Stimulated activated memory B cell treated with anti-CD40 and anti-IgM and Interleukin-4, amounts not matched to agents 10 μg/mL and 1 μg/mL and 100 μg/mL, for 72 hours (primary cell): ENCODE results near the gene ENTR1.

Experiments used
- ATAC-seq: fragments of 150-1000 bp; cut with Tn5 transposase; 2 replicates; pipeline ENCODE4 v1.10.0; 2021
- H3K27ac Mint-ChIP-seq: one replicate; pipeline ENCODE4 v1.8.0; 2022; ENCODE audit warnings: mild to moderate bottlenecking, mixed read lengths
- H3K27me3 Mint-ChIP-seq: one replicate; pipeline ENCODE4 v1.8.0; 2022; ENCODE audit warnings: mixed read lengths
- H3K36me3 Mint-ChIP-seq: one replicate; pipeline ENCODE4 v1.8.0; 2022; ENCODE audit warnings: mixed read lengths
- H3K4me1 Mint-ChIP-seq: one replicate; pipeline ENCODE4 v1.8.0; 2022; ENCODE audit warnings: mixed read lengths
- H3K4me3 Mint-ChIP-seq: one replicate; pipeline ENCODE4 v1.8.0; 2022; ENCODE audit warnings: mild to moderate bottlenecking, moderate library complexity, mixed read lengths
- H3K9me3 Mint-ChIP-seq: one replicate; pipeline ENCODE4 v1.8.0; 2022; ENCODE audit warnings: mixed read lengths

The ENTR1 gene

DNA sequence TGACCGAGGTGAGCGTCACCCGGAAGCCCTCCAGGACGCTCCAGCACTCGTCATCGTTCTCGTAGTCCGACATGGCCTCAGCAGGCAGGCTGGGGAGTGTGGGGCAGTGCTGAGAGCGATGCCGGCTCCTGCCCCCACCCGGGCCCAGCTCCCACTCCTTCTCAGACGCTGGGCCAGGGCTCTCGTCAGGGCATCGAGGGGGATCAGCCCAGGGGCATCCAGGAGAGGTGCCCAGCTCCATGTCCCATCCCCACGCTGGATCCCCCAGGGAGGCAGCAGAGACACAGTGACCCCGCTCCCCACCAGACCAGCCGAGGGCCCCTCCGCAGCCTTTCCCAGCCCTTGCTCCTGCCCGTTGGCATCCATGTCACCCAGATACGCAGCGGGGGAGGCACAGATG lies 38.4 kb downstream of the ENTR1 start:
- no peaks in the 10 kb centered on the region for H3K27me3 Mint-ChIP-seq
- ATAC-seq: no peak
- peaks cover 19% of the 10 kb centered on the region for H3K36me3 Mint-ChIP-seq
- H3K27ac Mint-ChIP-seq: peak overlapping the region; percentile 53
- H3K4me1 Mint-ChIP-seq: peaks cover 13% of the 10 kb centered on the region
- peak overlapping the region; percentile 72 for H3K4me3 Mint-ChIP-seq
- H3K9me3 Mint-ChIP-seq: no peaks in the 10 kb centered on the region

DNA sequence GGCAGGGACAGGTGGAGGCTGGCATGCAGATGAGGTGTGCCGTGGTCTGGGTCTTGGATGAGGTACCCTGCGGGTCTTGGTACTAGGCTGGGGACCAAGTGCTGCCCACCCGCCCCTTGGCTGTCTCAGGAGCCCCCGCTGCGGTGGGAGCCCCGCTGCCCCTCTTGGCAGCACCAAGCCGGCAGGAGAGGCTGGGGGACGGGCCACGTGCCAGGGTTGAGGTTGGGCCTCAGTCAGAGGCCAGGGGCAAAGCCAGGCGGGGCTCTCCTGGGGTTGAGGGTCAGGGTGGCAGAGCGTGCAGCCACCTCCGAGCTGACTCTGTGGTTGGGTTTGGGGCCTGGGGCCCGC lies 38.9 kb downstream of the ENTR1 start:
- no peak overlapping the region for H3K27ac Mint-ChIP-seq
- H3K4me3 Mint-ChIP-seq: no peak overlapping the region
- no peaks in the 10 kb centered on the region for H3K9me3 Mint-ChIP-seq
- H3K4me1 Mint-ChIP-seq: peaks cover 13% of the 10 kb centered on the region
- H3K27me3 Mint-ChIP-seq: no peaks in the 10 kb centered on the region
- H3K36me3 Mint-ChIP-seq: peaks cover 19% of the 10 kb centered on the region
- no peak for ATAC-seq

DNA sequence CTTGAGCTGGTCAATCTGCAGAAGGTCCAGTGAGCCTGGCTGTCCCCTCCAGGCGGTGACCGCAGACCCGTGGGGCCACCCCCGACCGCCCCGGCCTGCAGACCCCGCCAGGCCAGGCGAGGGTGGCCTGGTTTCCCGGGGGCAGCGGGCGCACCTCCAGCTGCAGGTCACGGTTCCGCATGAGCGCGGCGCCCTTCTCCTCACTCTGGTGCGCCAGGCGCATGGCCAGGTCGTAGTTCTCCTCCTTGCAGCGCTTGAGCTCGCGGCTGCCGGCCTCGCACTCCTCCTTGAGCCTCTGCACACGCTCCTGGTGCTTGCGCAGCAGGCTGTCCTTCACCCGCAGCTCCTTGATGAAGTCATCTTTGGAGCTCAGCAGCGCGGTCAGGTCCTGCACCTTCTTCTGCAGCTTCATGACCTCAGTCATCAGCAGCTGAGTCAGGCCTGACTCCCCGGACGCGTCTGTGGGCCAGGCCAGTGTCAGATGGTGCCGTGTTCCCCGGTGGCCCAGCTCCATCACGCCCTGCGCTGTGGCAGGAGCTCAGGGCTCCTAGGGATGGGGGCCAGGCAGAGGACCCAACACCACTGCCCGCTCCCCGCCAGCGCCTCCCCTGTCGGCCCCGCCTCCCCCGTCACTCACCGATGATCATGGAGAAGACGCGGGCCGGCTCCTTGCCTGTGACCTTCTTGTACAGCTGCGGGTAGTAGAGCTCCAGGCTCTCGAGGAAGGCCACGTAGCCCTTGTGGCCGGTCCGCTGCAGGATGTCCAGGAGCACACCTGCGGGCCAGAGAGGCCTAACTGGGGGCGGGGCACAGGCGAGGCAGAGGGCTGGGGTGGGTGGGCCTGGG lies 39.5 kb downstream of the ENTR1 start:
- no peak overlapping the region for H3K4me3 Mint-ChIP-seq
- no peak for ATAC-seq
- peaks cover 19% of the 10 kb centered on the region for H3K4me1 Mint-ChIP-seq
- H3K36me3 Mint-ChIP-seq: peaks cover 17% of the 10 kb centered on the region
- no peak overlapping the region for H3K27ac Mint-ChIP-seq
- H3K9me3 Mint-ChIP-seq: no peaks in the 10 kb centered on the region
- H3K27me3 Mint-ChIP-seq: no peaks in the 10 kb centered on the region

DNA sequence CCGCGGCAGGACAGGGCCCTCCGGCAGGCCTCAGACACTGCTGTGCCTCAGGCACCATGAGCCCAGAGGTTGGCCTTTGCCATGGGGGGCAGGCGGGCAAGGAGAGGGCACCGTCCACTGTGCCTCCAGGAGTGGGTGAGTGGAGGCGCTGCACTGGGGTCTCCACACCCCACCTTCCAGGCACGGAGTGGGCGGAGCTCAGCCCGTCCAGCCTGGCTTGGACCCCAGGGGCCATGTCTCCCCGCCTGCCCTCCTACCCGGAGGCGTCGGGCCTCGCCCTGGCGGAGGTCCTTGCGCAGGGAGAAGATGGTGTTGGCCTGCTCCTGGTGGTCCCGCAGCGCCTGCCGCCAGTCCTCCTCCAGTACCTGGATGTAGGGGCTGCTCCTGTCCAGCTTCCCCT lies 40.4 kb downstream of the ENTR1 start:
- peaks cover 10% of the 10 kb centered on the region for H3K36me3 Mint-ChIP-seq
- peaks cover 21% of the 10 kb centered on the region for H3K4me1 Mint-ChIP-seq

DNA sequence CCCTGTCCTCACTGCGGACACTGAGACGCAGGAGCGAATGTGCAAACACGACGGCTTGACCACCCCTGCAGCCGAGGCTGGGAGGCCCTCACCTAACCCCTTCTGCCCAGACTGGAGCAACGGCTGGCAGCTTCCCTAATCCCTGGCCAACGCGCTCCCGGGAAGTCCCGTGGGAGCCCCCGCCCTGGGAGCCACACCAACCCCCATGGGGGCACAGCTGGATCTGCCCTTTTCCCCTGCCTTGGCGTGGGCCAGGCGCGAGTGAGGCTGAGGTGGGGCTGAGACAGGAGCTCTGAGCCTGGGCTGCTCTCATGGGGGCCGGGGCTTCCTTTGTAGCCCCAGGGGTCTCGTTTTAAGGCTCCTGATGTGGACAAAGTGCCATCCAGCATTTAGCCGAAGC lies 42.2 kb downstream of the ENTR1 start:
- H3K36me3 Mint-ChIP-seq: no peaks in the 10 kb centered on the region

More for the DNA sequence above, 40.4 kb downstream of the ENTR1 start:
- no peak for ATAC-seq
- H3K27me3 Mint-ChIP-seq: no peaks in the 10 kb centered on the region
- no peaks in the 10 kb centered on the region for H3K9me3 Mint-ChIP-seq
- H3K4me3 Mint-ChIP-seq: no peak overlapping the region
- no peak overlapping the region for H3K27ac Mint-ChIP-seq

DNA sequence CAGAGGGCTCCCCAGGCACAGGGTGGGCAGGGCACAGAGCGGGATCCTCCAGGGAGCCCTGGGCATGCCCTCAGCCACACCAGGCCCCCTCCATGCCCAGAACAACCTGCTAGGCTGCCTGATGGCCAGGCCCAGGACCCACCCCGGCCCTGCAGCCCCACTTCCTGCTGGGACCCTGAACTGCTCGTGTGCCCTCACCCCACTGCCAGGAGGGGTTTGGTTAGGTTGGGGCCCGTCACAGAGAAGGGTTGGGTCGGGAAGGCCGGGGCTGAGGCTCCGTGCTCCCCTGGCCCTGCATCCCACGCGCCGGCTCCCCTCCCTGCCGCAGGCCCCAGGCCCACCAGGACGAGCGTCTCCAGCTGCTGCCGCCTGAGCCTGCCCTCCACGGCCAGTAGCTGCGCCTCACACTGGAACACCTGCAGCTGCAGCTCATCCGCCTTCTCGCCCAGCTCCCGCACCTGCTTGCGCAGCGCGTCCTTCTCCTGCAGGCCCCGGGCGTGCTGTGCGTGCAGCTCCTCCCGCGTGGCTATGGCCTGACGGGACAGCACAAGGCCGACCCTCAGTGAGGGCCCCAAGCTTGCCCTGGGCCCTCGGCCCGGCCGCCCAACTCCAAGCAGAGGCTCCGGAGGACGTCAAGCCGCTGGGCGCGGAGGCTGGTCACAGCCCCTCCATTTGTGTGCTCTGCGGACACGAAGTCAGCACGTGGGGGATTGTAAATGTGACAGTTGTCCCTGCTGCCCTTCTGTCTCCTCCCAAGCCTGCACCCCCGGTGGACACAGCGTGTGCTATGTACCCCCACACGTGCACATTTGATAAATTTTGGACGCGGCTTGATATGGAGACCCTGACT lies 42.9 kb downstream of the ENTR1 start:
- Mint-ChIP-seq H3K27ac (no peak overlapping the region), H3K9me3 (no peaks in the 10 kb centered on the region), H3K4me3 (no peak overlapping the region), H3K4me1 (peaks cover 18% of the 10 kb centered on the region), H3K36me3 (peaks cover 2% of the 10 kb centered on the region), H3K27me3 (no peaks in the 10 kb centered on the region)
- no peak for ATAC-seq

More for the DNA sequence above, 42.2 kb downstream of the ENTR1 start:
- ATAC-seq: no peak
- Mint-ChIP-seq H3K27ac (no peak overlapping the region), H3K27me3 (no peaks in the 10 kb centered on the region), H3K4me1 (peaks cover 19% of the 10 kb centered on the region), H3K4me3 (no peak overlapping the region), H3K9me3 (no peaks in the 10 kb centered on the region)

DNA sequence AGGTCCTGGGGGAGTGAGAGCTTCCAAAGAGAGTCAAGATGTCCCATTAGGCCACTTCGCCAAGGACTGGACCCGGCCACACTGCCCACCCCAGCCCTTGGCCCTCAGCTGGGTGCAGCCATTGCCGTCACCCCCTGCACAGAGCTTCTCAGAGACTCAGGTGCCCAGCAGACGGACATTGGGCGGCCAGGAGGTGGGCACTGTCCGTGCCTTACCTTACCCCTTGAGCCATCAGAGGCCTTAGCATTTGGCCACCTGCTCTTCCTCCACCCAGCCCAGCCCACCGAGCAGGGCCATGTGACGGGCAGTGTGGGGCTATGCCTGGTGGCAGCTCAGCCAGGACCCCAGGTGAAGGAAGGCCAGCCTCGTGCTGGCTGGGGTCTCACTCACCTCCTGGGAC lies 43.6 kb downstream of the ENTR1 start:
- Mint-ChIP-seq H3K36me3 (peaks cover 8% of the 10 kb centered on the region), H3K4me1 (peaks cover 16% of the 10 kb centered on the region), H3K9me3 (no peaks in the 10 kb centered on the region), H3K4me3 (no peak overlapping the region), H3K27me3 (no peaks in the 10 kb centered on the region), H3K27ac (no peak overlapping the region)
- ATAC-seq: no peak

DNA sequence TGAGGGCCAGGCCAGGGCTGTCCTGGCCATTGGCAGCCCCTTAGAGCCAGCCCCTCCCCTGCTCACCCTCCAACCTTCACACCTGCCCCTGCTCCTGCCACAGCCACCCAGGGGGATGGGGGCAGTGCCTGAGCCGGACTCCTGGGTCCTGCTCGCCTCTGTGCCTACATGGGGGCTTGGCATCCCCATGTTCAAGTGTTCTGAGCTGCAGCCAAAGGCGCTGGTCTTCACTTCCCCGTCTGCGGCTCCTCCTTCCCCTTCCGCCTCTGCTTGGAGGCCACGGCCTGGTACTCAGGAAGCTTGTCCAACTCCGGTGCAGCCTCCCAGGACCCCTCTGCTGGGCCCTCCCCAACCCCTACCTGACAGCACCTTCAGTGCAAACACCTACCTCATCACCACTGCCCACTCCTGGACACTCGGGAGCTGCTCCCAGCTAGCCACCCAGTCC lies 44.6 kb downstream of the ENTR1 start:
- Mint-ChIP-seq H3K27me3 (no peaks in the 10 kb centered on the region), H3K27ac (no peak overlapping the region), H3K4me3 (no peak overlapping the region)

DNA sequence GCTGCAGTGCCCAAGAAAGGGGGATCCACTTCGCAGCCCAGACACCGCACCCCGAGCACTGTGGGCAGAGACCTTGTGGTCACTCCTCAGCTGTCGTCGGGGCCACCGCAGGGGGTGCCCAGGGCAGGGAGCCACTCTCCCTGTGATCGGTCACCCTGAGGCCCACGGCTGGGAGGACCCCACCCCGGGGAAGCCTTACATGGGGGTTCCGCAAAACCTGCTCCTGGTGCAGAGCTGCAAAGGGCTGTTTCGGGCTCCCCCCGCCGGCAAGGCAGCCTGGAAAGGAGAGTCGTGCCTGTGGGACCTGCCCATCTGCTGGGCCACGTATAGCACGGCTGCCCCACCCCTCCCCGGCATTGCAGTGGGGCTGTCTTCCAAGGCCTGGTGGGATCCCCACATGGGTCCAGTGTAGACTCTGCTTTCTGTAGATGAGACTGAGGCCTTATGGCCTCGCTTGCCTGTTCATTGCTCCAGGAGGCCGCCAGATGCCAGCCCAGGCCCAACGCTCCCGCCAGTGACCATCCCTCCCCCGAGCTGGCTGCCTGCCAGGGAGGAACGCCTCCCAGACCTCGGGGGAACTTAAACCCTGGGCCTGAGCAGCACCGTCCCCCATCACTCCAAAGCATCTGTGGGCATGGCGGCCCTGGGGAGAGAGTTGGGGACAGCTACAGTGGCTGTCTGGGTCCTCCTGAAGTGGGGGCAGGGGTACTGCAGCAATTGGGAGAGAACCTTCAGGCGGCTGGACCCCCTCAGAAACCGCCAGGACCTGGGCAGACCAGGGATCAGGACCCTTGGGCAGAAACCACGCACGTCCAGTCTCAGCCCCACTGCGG lies 45.3 kb downstream of the ENTR1 start:
- Mint-ChIP-seq H3K4me1 (peaks cover 16% of the 10 kb centered on the region), H3K36me3 (peaks cover 21% of the 10 kb centered on the region), H3K27ac (no peak overlapping the region), H3K9me3 (no peaks in the 10 kb centered on the region), H3K4me3 (no peak overlapping the region), H3K27me3 (no peaks in the 10 kb centered on the region)
- no peak for ATAC-seq

More for the DNA sequence above, 44.6 kb downstream of the ENTR1 start:
- Mint-ChIP-seq H3K4me1 (peaks cover 16% of the 10 kb centered on the region), H3K9me3 (no peaks in the 10 kb centered on the region), H3K36me3 (peaks cover 15% of the 10 kb centered on the region)
- ATAC-seq: no peak

DNA sequence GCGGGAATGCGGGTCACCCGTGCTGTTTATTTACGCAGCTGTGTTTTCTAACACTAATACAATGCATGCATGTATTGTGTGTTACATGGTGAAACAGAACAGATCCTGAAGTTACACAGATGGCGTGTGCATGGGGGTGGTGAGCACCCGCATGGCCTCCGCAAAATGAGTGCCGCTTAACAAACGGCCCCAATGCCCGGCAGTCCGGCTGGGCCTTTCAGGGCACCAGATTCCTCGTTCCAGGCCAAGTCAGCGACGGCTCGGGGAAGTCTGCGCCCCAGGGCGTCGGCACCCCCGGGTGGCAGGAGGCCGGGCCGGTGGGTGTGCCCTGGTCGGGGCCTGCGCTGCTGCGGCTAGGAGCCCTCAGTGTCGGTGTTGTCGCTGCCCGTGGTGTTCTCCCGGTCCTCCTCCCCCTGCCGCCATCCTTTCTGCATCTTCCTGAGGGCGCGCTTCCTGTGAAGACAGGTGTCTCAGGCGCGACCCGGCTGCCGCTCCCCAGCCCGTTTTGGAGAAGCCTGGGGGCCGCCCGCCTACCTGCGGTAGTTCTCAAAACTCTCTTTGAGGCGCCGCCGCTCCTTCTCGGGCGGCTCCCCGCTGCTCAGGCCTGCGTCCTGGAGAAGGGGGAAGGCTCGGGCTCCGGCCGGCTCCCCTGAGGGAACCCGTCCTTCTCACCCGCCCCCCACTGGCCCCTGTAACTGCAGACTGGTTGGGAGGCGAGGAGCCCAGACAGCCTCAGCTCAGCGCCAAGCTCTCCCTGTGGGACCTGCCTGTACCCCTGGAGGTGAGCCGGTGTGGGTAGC lies 46.3 kb downstream of the ENTR1 start:
- ATAC-seq: no peak
- no peak overlapping the region for H3K27ac Mint-ChIP-seq
- H3K36me3 Mint-ChIP-seq: peaks cover 22% of the 10 kb centered on the region

DNA sequence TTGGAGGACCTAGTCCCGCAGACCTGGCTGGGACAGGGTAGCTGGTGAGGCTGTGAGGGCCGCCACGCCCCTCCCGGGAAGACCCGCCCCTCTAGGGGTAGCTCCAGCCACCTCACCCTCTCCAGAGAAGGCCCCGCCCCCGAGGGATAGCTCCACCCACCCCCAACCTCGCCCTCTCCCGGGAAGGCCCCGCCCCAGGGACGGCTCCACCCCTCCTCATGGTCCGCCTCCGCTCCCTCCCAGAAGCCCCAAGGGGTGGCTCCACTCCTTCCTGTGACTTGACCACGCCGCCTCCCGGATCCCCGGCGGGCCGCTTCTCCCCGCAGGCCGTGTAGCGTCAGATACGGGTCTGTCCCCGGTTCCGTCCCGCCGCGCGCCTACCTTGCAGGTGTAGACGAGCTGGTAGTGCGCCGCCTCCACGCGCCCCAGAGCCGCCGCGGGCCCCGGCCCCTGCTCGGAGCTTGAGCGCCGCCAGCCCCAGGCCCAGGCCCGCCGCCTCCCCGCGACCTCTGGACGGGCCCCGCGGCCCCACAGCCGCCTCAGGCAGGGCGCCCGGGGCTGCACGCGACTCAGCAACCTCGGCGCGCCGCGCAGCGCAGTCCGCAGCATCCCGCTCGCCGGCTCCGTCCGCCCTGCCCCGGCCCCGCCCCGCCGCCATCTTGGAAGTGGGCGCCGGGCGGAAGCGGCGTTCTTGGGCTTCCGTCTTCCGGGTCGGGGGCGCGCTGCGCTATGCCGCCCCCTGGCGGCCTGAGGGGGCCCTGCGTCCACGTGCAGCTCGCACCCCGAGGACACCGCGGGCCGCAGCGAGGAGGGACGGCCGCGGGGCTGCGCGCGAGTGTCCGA lies 47.1 kb downstream of the ENTR1 start, which contains the start of gene DNLZ:
TSS of gene DNLZ (minus strand) at position 639 of the 843 bp plus-strand sequence. CDS start at position 609, 30 bp downstream.
- peaks cover 16% of the 10 kb centered on the region for H3K4me1 Mint-ChIP-seq
- H3K27me3 Mint-ChIP-seq: no peaks in the 10 kb centered on the region
- ATAC-seq: peak; percentile 92
- peak within 1 kb of the TSS; percentile 82 for H3K27ac Mint-ChIP-seq
- H3K36me3 Mint-ChIP-seq: peaks cover 22% of the 10 kb centered on the region
- H3K9me3 Mint-ChIP-seq: no peaks in the 10 kb centered on the region
- peak within 1 kb of the TSS; percentile 89 for H3K4me3 Mint-ChIP-seq

More for the DNA sequence above, 46.3 kb downstream of the ENTR1 start:
- H3K27me3 Mint-ChIP-seq: no peaks in the 10 kb centered on the region
- H3K4me1 Mint-ChIP-seq: peaks cover 16% of the 10 kb centered on the region
- peak overlapping the region; percentile 89 for H3K4me3 Mint-ChIP-seq
- no peaks in the 10 kb centered on the region for H3K9me3 Mint-ChIP-seq

DNA sequence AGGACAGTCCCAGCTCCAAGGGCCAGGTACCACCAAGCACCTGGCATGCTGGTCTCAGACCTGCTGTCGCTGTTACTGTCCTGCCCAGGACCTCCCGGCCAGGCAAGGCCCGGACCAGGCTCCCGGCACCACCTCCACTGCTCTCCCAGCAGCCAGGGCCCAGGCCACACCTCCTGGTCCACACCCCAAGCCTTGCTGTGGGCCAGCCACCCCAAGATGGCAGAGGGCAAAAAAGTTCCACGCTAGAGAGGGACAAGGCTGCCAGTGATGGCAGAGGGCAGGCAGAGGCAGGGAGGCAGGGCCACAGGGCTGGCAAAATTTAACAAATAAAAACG lies 48.0 kb downstream of the ENTR1 start:
- H3K36me3 Mint-ChIP-seq: peaks cover 22% of the 10 kb centered on the region
- peaks cover 16% of the 10 kb centered on the region for H3K4me1 Mint-ChIP-seq
- peak overlapping the region; percentile 89 for H3K4me3 Mint-ChIP-seq
- no peaks in the 10 kb centered on the region for H3K27me3 Mint-ChIP-seq
- no peaks in the 10 kb centered on the region for H3K9me3 Mint-ChIP-seq
- no peak for ATAC-seq
- peak overlapping the region; percentile 82 for H3K27ac Mint-ChIP-seq

DNA sequence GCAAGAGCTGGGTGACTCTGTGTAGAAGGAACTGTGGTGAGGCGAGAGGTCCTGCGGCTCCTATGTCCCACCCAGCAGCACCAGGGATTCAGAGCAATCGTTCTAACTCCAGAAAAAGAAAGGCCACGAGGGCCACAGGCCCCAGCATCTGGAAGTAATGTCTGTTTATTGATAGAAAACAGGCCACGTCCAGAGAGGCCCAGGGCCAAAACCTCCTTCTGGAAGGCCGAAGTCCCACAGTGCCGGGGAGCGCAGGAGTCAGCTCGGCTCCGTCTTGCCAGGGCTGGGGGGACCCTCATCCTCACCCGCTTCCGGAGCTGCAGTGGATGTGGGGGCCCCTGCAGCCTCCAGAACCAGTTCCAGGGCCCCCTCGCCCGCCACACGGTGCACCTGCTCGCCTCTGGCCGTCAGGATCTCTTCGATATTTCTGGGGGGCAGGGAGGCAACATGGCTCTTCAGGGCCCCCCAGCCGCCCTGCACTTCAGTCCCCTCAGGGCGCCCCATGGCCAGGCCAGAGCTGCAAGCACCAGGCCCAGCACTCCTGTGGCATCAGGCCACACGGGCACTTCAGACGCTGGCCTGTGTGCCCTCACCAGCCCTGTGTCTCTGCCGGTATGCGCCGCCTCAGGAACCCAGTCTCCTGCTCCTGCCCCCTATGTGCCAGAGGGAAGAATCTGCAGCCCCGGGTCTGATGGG lies 48.5 kb downstream of the ENTR1 start:
- Mint-ChIP-seq H3K27ac (no peak overlapping the region), H3K9me3 (no peaks in the 10 kb centered on the region), H3K36me3 (peaks cover 22% of the 10 kb centered on the region), H3K4me1 (peaks cover 16% of the 10 kb centered on the region), H3K27me3 (no peaks in the 10 kb centered on the region), H3K4me3 (no peak overlapping the region)
- no peak for ATAC-seq
